DOHH2 (cell line): Measurements from ENCODE around the gene MS4A10.

Experiments used
- EZH2phosphoT487 ChIP-seq: fragments of 200-600 bp; sonication (generic); IDR thresholded peaks from 2 replicates; pipeline ENCODE4 v1.6.1; 2017; ENCODE audit warnings: borderline replicate concordance, mild to moderate bottlenecking, antibody characterized with exemption, low read length, moderate library complexity, mixed read lengths
- TF ChIP-seq, protein P1 (sequence below): fragments of 200-600 bp; sonication (generic); IDR thresholded peaks from one replicate; pipeline ENCODE4 v1.5.1; 2014; ENCODE audit warnings: antibody characterized with exemption, mild to moderate bottlenecking, low read depth, low read length; ENCODE audit not compliant: poor library complexity, severe bottlenecking

DNA sequence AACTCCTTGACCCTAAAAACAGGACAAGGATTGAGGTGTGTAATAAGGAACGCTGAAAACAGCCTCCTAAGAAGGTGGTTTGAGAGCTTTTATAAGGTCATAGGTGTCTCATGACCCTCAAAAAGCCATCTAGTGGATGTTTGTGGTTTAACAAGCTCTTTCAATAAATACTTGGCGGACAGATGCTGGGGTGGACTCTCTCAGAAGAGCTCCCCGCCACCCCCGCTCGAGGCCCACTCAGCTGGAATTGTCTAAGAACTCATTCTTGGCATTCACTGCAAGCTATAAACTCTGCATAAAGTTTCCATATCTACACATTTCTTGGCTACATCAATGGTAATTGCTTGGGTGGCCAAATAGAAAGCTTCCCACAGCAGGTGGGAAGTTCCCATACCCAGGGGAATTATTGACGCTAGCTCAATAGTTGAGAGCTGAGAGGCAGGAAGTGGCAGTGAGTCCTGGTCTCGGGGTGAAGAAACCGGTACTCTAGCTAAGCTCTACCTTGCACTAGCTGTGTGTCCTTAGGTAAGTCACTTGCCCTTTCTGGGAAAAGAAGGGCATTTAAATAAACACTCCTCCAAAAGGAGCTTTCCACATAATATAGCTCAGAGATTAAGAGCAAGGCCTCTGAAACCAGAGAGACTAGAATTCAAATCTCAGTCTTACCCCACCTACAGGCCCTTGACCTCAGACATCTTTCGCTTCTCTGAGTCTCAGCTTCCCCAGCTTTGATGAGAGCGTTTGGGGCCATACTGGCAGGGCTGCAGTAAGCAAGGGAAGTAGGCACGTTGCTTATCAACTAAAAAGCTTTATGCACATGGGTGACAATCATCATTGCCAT is 22.1 kb upstream of the MS4A10 start:
- TF ChIP-seq, protein P1, sequence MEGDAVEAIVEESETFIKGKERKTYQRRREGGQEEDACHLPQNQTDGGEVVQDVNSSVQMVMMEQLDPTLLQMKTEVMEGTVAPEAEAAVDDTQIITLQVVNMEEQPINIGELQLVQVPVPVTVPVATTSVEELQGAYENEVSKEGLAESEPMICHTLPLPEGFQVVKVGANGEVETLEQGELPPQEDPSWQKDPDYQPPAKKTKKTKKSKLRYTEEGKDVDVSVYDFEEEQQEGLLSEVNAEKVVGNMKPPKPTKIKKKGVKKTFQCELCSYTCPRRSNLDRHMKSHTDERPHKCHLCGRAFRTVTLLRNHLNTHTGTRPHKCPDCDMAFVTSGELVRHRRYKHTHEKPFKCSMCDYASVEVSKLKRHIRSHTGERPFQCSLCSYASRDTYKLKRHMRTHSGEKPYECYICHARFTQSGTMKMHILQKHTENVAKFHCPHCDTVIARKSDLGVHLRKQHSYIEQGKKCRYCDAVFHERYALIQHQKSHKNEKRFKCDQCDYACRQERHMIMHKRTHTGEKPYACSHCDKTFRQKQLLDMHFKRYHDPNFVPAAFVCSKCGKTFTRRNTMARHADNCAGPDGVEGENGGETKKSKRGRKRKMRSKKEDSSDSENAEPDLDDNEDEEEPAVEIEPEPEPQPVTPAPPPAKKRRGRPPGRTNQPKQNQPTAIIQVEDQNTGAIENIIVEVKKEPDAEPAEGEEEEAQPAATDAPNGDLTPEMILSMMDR, result peak; percentile 65
- no peak for TF ChIP-seq EZH2phosphoT487
